ENCODE data around the gene RAPGEF1.

GRCh38 chr9:131679261-131680020 lies 60.4 kb downstream of the RAPGEF1 start:
- TF ChIP-seq CTCF (conservative IDR thresholded peaks at IDR 0.05 in 1 of 2, IDR thresholded peaks at IDR 0.05 in 1 of 2; ENCODE audit: low read depth in 1 of 2, low read length in 2 of 2): no peak
- no peak for TF ChIP-seq EZH2 (IDR thresholded peaks at IDR 0.05; ENCODE audit: low read length, missing control alignments)

All from fibroblast of lung (primary cell).